HEK293 (cell line): ENCODE results near the gene MSH6.
A peak's percentile ranks its signal among the peaks of the same experiment; 100 is the strongest.

Experiments used
- BCL11A ChIP-seq: fragments of 450-650 bp; formaldehyde crosslinking; IDR thresholded peaks from 2 replicates; pipeline ENCODE4 v1.5.1; 2016; ENCODE audit warnings: low read depth, missing biosample characterization, missing genetic modification characterization
- GFI1B ChIP-seq: fragments of 450-650 bp; formaldehyde crosslinking; IDR thresholded peaks from 2 replicates; pipeline ENCODE4 v1.5.1; 2016; ENCODE audit warnings: missing biosample characterization, missing genetic modification characterization
- HIC1 ChIP-seq: fragments of 450-650 bp; formaldehyde crosslinking; IDR thresholded peaks from 2 replicates; pipeline ENCODE4 v1.5.1; 2016; ENCODE audit warnings: missing biosample characterization, missing genetic modification characterization
- PRDM4 ChIP-seq: fragments of 450-650 bp; formaldehyde crosslinking; IDR thresholded peaks from 2 replicates; pipeline ENCODE4 v1.5.1; 2017; ENCODE audit warnings: missing biosample characterization, missing genetic modification characterization
- ZFHX2 ChIP-seq: fragments of 450-650 bp; formaldehyde crosslinking; conservative IDR thresholded peaks from 2 replicates; pipeline ENCODE4 v1.5.1; 2016; ENCODE audit warnings: missing biosample characterization, missing genetic modification characterization
- ZNF112 ChIP-seq: fragments of 450-650 bp; formaldehyde crosslinking; IDR thresholded peaks from 2 replicates; pipeline ENCODE4 v1.5.0; 2017; ENCODE audit warnings: missing biosample characterization, missing genetic modification characterization
- ZNF133 ChIP-seq: fragments of 450-650 bp; formaldehyde crosslinking; IDR thresholded peaks from 2 replicates; pipeline ENCODE4 v1.5.1; 2016; ENCODE audit warnings: missing biosample characterization, missing genetic modification characterization
- ZNF174 ChIP-seq: fragments of 450-650 bp; formaldehyde crosslinking; IDR thresholded peaks from 2 replicates; pipeline ENCODE4 v1.5.0; 2017; ENCODE audit warnings: missing biosample characterization, mild to moderate bottlenecking, missing genetic modification characterization
- ZNF2 ChIP-seq: fragments of 450-650 bp; formaldehyde crosslinking; IDR thresholded peaks from 2 replicates; pipeline ENCODE4 v1.5.1; 2016; ENCODE audit warnings: missing biosample characterization, missing genetic modification characterization
- ZNF202 ChIP-seq: fragments of 450-650 bp; formaldehyde crosslinking; IDR thresholded peaks from 2 replicates; pipeline ENCODE4 v1.5.1; 2016; ENCODE audit warnings: missing biosample characterization, missing genetic modification characterization, borderline replicate concordance
- ZNF211 ChIP-seq: fragments of 450-650 bp; formaldehyde crosslinking; IDR thresholded peaks from 2 replicates; pipeline ENCODE4 v1.5.1; 2016; ENCODE audit warnings: low read depth, missing biosample characterization, missing genetic modification characterization
- ZNF23 ChIP-seq: fragments of 450-650 bp; formaldehyde crosslinking; IDR thresholded peaks from 2 replicates; pipeline ENCODE4 v1.5.1; 2016; ENCODE audit warnings: missing biosample characterization, missing genetic modification characterization, borderline replicate concordance
- ZNF248 ChIP-seq: fragments of 450-650 bp; formaldehyde crosslinking; IDR thresholded peaks from 2 replicates; pipeline ENCODE4 v1.5.1; 2017; ENCODE audit warnings: missing biosample characterization, missing genetic modification characterization
- ZNF274 ChIP-seq, 2 experiments: fragments of 200-500 bp in 1 of 2; fragments of 450-650 bp in 1 of 2; sonication (Bioruptor generic) in 1 of 2; formaldehyde crosslinking in 1 of 2; IDR thresholded peaks; 2 replicates each; pipeline versions ENCODE4 v1.5.1 to v1.6.1; 2014 to 2016; ENCODE audit warnings: borderline replicate concordance in 1 of 2, inconsistent platforms in 1 of 2, low read length in 1 of 2, missing biosample characterization in 1 of 2, missing genetic modification characterization in 1 of 2
- ZNF335 ChIP-seq: fragments of 450-650 bp; formaldehyde crosslinking; conservative IDR thresholded peaks from 2 replicates; pipeline ENCODE4 v1.5.1; 2016; ENCODE audit warnings: missing biosample characterization, missing genetic modification characterization
- ZNF37A ChIP-seq: fragments of 450-650 bp; IDR thresholded peaks from 2 replicates; pipeline ENCODE4 v1.5.1; 2018; ENCODE audit warnings: missing biosample characterization, missing genetic modification characterization
- ZNF423 ChIP-seq: fragments of 450-650 bp; formaldehyde crosslinking; IDR thresholded peaks from 2 replicates; pipeline ENCODE4 v1.5.1; 2016; ENCODE audit warnings: missing biosample characterization, missing genetic modification characterization
- ZNF473 ChIP-seq: fragments of 450-650 bp; formaldehyde crosslinking; IDR thresholded peaks from 2 replicates; pipeline ENCODE4 v1.5.1; 2017; ENCODE audit warnings: missing biosample characterization, missing genetic modification characterization
- ZNF488 ChIP-seq: fragments of 450-650 bp; formaldehyde crosslinking; IDR thresholded peaks from 2 replicates; pipeline ENCODE4 v1.5.1; 2016; ENCODE audit warnings: missing biosample characterization, missing genetic modification characterization
- ZNF501 ChIP-seq: fragments of 450-650 bp; formaldehyde crosslinking; IDR thresholded peaks from 2 replicates; pipeline ENCODE4 v1.5.1; 2016; ENCODE audit warnings: missing biosample characterization, missing genetic modification characterization
- ZNF514 ChIP-seq: fragments of 450-650 bp; formaldehyde crosslinking; IDR thresholded peaks from 2 replicates; pipeline ENCODE4 v1.5.1; 2016; ENCODE audit warnings: missing biosample characterization, missing genetic modification characterization
- ZNF585B ChIP-seq: fragments of 450-650 bp; formaldehyde crosslinking; IDR thresholded peaks from 2 replicates; pipeline ENCODE4 v1.5.1; 2016; ENCODE audit warnings: missing biosample characterization, missing genetic modification characterization
- ZNF600 ChIP-seq: fragments of 450-650 bp; formaldehyde crosslinking; IDR thresholded peaks from 2 replicates; pipeline ENCODE4 v1.5.1; 2016; ENCODE audit warnings: missing biosample characterization, missing genetic modification characterization
- ZNF623 ChIP-seq: fragments of 450-650 bp; formaldehyde crosslinking; IDR thresholded peaks from 2 replicates; pipeline ENCODE4 v1.5.1; 2016; ENCODE audit warnings: missing biosample characterization, missing genetic modification characterization
- ZNF626 ChIP-seq: fragments of 450-650 bp; sonication (Bioruptor Pico); formaldehyde crosslinking; IDR thresholded peaks from 2 replicates; pipeline ENCODE4 v1.5.1; 2018; ENCODE audit warnings: missing biosample characterization, missing genetic modification characterization, inconsistent platforms
- ZNF629 ChIP-seq: fragments of 450-650 bp; formaldehyde crosslinking; IDR thresholded peaks from 2 replicates; pipeline ENCODE4 v1.5.1; 2017; ENCODE audit warnings: missing biosample characterization, missing genetic modification characterization
- ZNF701 ChIP-seq: fragments of 450-650 bp; formaldehyde crosslinking; IDR thresholded peaks from 2 replicates; pipeline ENCODE4 v1.5.1; 2016; ENCODE audit warnings: missing biosample characterization, missing genetic modification characterization
- ZNF707 ChIP-seq: fragments of 450-650 bp; formaldehyde crosslinking; IDR thresholded peaks from 2 replicates; pipeline ENCODE4 v1.5.1; 2016; ENCODE audit warnings: missing biosample characterization, missing genetic modification characterization
- ZNF777 ChIP-seq: fragments of 450-650 bp; formaldehyde crosslinking; IDR thresholded peaks from 2 replicates; pipeline ENCODE4 v1.5.1; 2017; ENCODE audit warnings: missing biosample characterization, missing genetic modification characterization, borderline replicate concordance
- ZNF791 ChIP-seq: fragments of 450-650 bp; formaldehyde crosslinking; IDR thresholded peaks from 2 replicates; pipeline ENCODE4 v1.5.1; 2016; ENCODE audit warnings: missing biosample characterization, missing genetic modification characterization
- TF ChIP-seq, protein P1 (sequence below): fragments of 450-650 bp; formaldehyde crosslinking; IDR thresholded peaks from 2 replicates; pipeline ENCODE4 v1.5.1; 2017; ENCODE audit warnings: missing biosample characterization, missing genetic modification characterization

The MSH6 gene

DNA sequence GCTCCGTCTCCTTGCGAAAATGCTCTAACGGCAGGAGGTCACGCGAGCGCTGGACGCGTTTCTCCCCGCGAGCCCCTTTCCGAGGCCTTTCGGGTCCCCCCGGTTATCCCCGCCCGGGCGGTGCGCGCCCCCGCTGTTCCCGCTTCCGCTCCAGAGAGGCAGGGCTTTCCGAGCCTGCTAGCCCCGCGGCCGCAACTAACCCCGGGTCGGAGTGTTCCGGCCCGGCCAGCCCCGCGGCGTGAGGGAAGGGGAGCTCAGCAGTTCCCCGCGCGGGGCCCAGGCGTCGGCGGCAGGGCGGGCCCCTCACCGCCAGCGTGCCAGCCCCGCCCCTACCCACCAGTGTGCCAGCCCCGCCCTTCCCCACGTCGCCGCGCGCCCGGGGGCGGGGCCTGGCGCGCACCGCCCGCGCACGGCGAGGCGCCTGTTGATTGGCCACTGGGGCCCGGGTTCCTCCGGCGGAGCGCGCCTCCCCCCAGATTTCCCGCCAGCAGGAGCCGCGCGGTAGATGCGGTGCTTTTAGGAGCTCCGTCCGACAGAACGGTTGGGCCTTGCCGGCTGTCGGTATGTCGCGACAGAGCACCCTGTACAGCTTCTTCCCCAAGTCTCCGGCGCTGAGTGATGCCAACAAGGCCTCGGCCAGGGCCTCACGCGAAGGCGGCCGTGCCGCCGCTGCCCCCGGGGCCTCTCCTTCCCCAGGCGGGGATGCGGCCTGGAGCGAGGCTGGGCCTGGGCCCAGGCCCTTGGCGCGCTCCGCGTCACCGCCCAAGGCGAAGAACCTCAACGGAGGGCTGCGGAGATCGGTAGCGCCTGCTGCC, at the start of gene MSH6 (continued):
- TF ChIP-seq, protein P1, sequence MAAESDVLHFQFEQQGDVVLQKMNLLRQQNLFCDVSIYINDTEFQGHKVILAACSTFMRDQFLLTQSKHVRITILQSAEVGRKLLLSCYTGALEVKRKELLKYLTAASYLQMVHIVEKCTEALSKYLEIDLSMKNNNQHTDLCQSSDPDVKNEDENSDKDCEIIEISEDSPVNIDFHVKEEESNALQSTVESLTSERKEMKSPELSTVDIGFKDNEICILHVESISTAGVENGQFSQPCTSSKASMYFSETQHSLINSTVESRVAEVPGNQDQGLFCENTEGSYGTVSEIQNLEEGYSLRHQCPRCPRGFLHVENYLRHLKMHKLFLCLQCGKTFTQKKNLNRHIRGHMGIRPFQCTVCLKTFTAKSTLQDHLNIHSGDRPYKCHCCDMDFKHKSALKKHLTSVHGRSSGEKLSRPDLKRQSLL (tag by site-specific recombination), result no peak
- no peak for TF ChIP-seq ZNF777 (tag by site-specific recombination)
- no peak for TF ChIP-seq ZNF112 (tag by site-specific recombination)
- no peak for TF ChIP-seq ZNF423 (tag by site-specific recombination)
- TF ChIP-seq ZNF37A (tag by site-specific recombination), result no peak
- TF ChIP-seq ZNF629, result peak; percentile 20; the same call in 1 of the 2 replicates
- TF ChIP-seq ZNF202, result no peak
- no peak for TF ChIP-seq BCL11A
- TF ChIP-seq ZNF335, result peak; percentile 63
- TF ChIP-seq ZNF514, result no peak
- no peak for TF ChIP-seq ZNF274 (IDR thresholded peaks at IDR 0.05; ENCODE audit: low read length)
- no peak for TF ChIP-seq ZNF274 (tag by site-specific recombination; IDR thresholded peaks at IDR 0.05; ENCODE audit: borderline replicate concordance)
- TF ChIP-seq HIC1 (tag by site-specific recombination), result peak; percentile 76; the same call in 1 of the 2 replicates
- TF ChIP-seq ZNF488, result no peak
- TF ChIP-seq ZNF211, result no peak
- TF ChIP-seq ZNF473, result no peak
- no peak for TF ChIP-seq ZNF585B (tag by site-specific recombination)
- peak; percentile 43; the same call in 1 of the 2 replicates for TF ChIP-seq ZNF501 (tag by site-specific recombination)
- no peak for TF ChIP-seq GFI1B (tag by site-specific recombination)
- no peak for TF ChIP-seq ZNF626
- TF ChIP-seq ZNF2 (tag by site-specific recombination), result peak; percentile 53
- no peak for TF ChIP-seq ZNF133
- no peak for TF ChIP-seq ZNF701 (tag by site-specific recombination)
- TF ChIP-seq ZNF600 (tag by site-specific recombination), result peak; percentile 68; the same call in 1 of the 2 replicates
- no peak for TF ChIP-seq ZNF707 (tag by site-specific recombination)
- no peak for TF ChIP-seq PRDM4 (tag by site-specific recombination)
- TF ChIP-seq ZNF791 (tag by site-specific recombination), result no peak
- TF ChIP-seq ZNF248 (tag by site-specific recombination), result no peak
- no peak for TF ChIP-seq ZNF174 (tag by site-specific recombination)
- no peak for TF ChIP-seq ZNF23 (tag by site-specific recombination)
- TF ChIP-seq ZFHX2, result no peak; the same call in 1 of the 2 replicates
- TF ChIP-seq ZNF623, result no peak
